A549 (cell line): ENCODE data around the gene SPECC1L.

Source experiments
- BHLHE40 ChIP-seq: IDR thresholded peaks from 2 replicates; pipeline ENCODE4 v1.6.1; 2012; ENCODE audit warnings: low read depth, low read length, inconsistent platforms
- CTCF ChIP-seq: fragments of >200 bp; sonication (Bioruptor Twin); formaldehyde crosslinking; IDR thresholded peaks from 3 replicates; pipeline ENCODE4 v1.5.1; 2016
- EP300 ChIP-seq, 2 experiments: fragments of >200 bp; sonication (Bioruptor Twin); formaldehyde crosslinking; IDR thresholded peaks; 2 replicates in 1 of 2; 3 replicates in 1 of 2; pipeline ENCODE4 v1.6.1; 2016 to 2017
- HOXB5 ChIP-seq: fragments of 250-450 bp; sonication (Bioruptor Pico); IDR thresholded peaks from 2 replicates; pipeline ENCODE4 v1.5.0; 2020; ENCODE audit warnings: mild to moderate bottlenecking, moderate library complexity
- KDM5A ChIP-seq: fragments of 200-600 bp; sonication (generic); IDR thresholded peaks from 2 replicates; pipeline ENCODE4 v1.6.1; 2016; ENCODE audit warnings: antibody characterized with exemption, mild to moderate bottlenecking
- MAX ChIP-seq: IDR thresholded peaks from 2 replicates; pipeline ENCODE4 v1.6.1; 2012
- POLR2A ChIP-seq: IDR thresholded peaks from 2 replicates; pipeline ENCODE4 v1.6.1; 2012; ENCODE audit warnings: mild to moderate bottlenecking, low read length
- POLR2AphosphoS2 ChIP-seq: conservative IDR thresholded peaks from 2 replicates; pipeline ENCODE4 v1.6.1; 2012; ENCODE audit warnings: low read length, improper control_type of control experiment, inconsistent platforms

GRCh38 chr22:24423519-24424000 is 152.9 kb downstream of the SPECC1L start:
- TF ChIP-seq CTCF (peak; percentile 73), EP300 (IDR thresholded peaks at IDR 0.05) (no peak), POLR2A (no peak), BHLHE40 (no peak), HOXB5 (CRISPR knock-in tag) (no peak), POLR2AphosphoS2 (no peak), KDM5A (no peak), MAX (no peak)
